Measurements from ENCODE around the gene OMP.

The OMP gene

GRCh38 chr11:77074626-77075221, 27.9 kb upstream of the OMP start:
- TF ChIP-seq CTCF (IDR thresholded peaks at IDR 0.05; ENCODE audit: insufficient read depth, missing control alignments), result no peak
- DNase-seq (ENCODE audit: insufficient read length, low spot score) (no peak), FAIRE-seq (no peak)

- DNase-seq (ENCODE audit: insufficient read length, low spot score), result no peak
- TF ChIP-seq CTCF (IDR thresholded peaks at IDR 0.05; ENCODE audit: insufficient read depth, missing control alignments), result no peak
- FAIRE-seq, result no peak
Measured at GRCh38 chr11:77075425-77075905, 27.2 kb upstream of the OMP start.

GRCh38 chr11:77079666-77080065, 23.0 kb upstream of the OMP start:
- no peak for TF ChIP-seq CTCF (IDR thresholded peaks at IDR 0.05; ENCODE audit: insufficient read depth, missing control alignments)
- no peak for DNase-seq (ENCODE audit: insufficient read length, low spot score)
- FAIRE-seq, result no peak

- DNase-seq (ENCODE audit: insufficient read length, low spot score), result no peak
- no peak for FAIRE-seq
- TF ChIP-seq CTCF (IDR thresholded peaks at IDR 0.05; ENCODE audit: insufficient read depth, missing control alignments), result no peak
Measured at GRCh38 chr11:77080643-77081210, 21.9 kb upstream of the OMP start.

- no peak for TF ChIP-seq CTCF (IDR thresholded peaks at IDR 0.05; ENCODE audit: insufficient read depth, missing control alignments)
- DNase-seq (ENCODE audit: insufficient read length, low spot score), result no peak
- no peak for FAIRE-seq
Measured at GRCh38 chr11:77081381-77081851, 21.2 kb upstream of the OMP start.

GRCh38 chr11:77081976-77082836, 20.4 kb upstream of the OMP start:
- FAIRE-seq (no peak), DNase-seq (ENCODE audit: insufficient read length, low spot score) (no peak)
- TF ChIP-seq CTCF (IDR thresholded peaks at IDR 0.05; ENCODE audit: insufficient read depth, missing control alignments), result no peak

Data from D721Med (cell line).